Common myeloid progenitor, CD34-positive (primary cell): ENCODE data around the gene LENG9.

Source experiments
- CTCF ChIA-PET: fragments of 350-600 bp; sonication (Branson Sonifier 250); formaldehyde crosslinking; loops from one replicate; lab custom pipeline; 2021; ENCODE audit warnings: antibody characterized with exemption; lab: Charles Lee
- POLR2A ChIA-PET: fragments of 350-600 bp; sonication (Branson Sonifier 250); formaldehyde crosslinking; loops from one replicate; lab custom pipeline; 2021; ENCODE audit warnings: antibody characterized with exemption; lab: Charles Lee
- DNase-seq, 3 donors: peaks; one replicate each; pipeline versions ENCODE4 v3.0.0 to v3.0.0-alpha.2; 2013
- H3K27ac ChIP-seq, 2 experiments: 1 replicate in 1 of 2; 2 replicates in 1 of 2; pipeline ENCODE4 v1.7.0; 2013; ENCODE audit warnings: inconsistent platforms in 2 of 2, low read length in 2 of 2, mild to moderate bottlenecking in 2 of 2, low read depth in 1 of 2, moderate library complexity in 1 of 2; ENCODE audit not compliant: severe bottlenecking in 2 of 2, insufficient read depth in 1 of 2, poor library complexity in 1 of 2
- H3K27me3 ChIP-seq, 5 experiments: replicated peaks in 2 of 5; 1 replicate in 3 of 5; 2 replicates in 2 of 5; pipeline versions ENCODE4 v1.6.1 to v1.7.0; 2013; ENCODE audit warnings: low read length in 4 of 5, mild to moderate bottlenecking in 2 of 5, moderate library complexity in 2 of 5, inconsistent platforms in 1 of 5; ENCODE audit not compliant: insufficient read depth in 5 of 5, control insufficient read depth in 4 of 5
- H3K36me3 ChIP-seq, 4 experiments: 1 replicate in 2 of 4; 2 replicates in 2 of 4; pipeline versions ENCODE4 v1.6.1 to v1.7.0; 2013; ENCODE audit warnings: low read length in 3 of 4, control low read depth in 1 of 4, mild to moderate bottlenecking in 1 of 4; ENCODE audit not compliant: control insufficient read depth in 4 of 4, insufficient read depth in 4 of 4
- H3K4me1 ChIP-seq, 4 experiments: 1 replicate in 3 of 4; 2 replicates in 1 of 4; pipeline versions ENCODE4 v1.6.1 to v1.7.1; 2013; ENCODE audit warnings: low read length in 3 of 4, mild to moderate bottlenecking in 3 of 4, control low read depth in 1 of 4, inconsistent platforms in 1 of 4, moderate library complexity in 1 of 4; ENCODE audit not compliant: control insufficient read depth in 4 of 4, insufficient read depth in 4 of 4; ENCODE audit errors: control extremely low read depth in 1 of 4
- H3K4me3 ChIP-seq, 7 experiments: 1 replicate in 4 of 7; 2 replicates in 3 of 7; pipeline versions ENCODE4 v1.5.1 to v1.7.0; 2013; ENCODE audit warnings: mild to moderate bottlenecking in 7 of 7, low read length in 6 of 7, moderate library complexity in 6 of 7, inconsistent platforms in 2 of 7, low read depth in 2 of 7, control low read depth in 1 of 7; ENCODE audit not compliant: insufficient read depth in 4 of 7, control insufficient read depth in 1 of 7; ENCODE audit errors: extremely low read depth in 1 of 7
- H3K9me3 ChIP-seq, 5 experiments: 1 replicate in 4 of 5; 2 replicates in 1 of 5; pipeline versions ENCODE4 v1.6.1 to v1.7.1; 2013; ENCODE audit warnings: low read length in 4 of 5, mild to moderate bottlenecking in 2 of 5, inconsistent platforms in 1 of 5, low read depth in 1 of 5, moderate library complexity in 1 of 5; ENCODE audit not compliant: control insufficient read depth in 4 of 5, insufficient read depth in 2 of 5; ENCODE audit errors: control extremely low read depth in 1 of 5
- WGBS: methylation state at CpG from one replicate; pipeline ENCODE4 v1.1.5; 2013; ENCODE audit not compliant: insufficient coverage; 5-methylcytosine and 5-hydroxymethylcytosine counted together

LENG9 gene

DNA sequence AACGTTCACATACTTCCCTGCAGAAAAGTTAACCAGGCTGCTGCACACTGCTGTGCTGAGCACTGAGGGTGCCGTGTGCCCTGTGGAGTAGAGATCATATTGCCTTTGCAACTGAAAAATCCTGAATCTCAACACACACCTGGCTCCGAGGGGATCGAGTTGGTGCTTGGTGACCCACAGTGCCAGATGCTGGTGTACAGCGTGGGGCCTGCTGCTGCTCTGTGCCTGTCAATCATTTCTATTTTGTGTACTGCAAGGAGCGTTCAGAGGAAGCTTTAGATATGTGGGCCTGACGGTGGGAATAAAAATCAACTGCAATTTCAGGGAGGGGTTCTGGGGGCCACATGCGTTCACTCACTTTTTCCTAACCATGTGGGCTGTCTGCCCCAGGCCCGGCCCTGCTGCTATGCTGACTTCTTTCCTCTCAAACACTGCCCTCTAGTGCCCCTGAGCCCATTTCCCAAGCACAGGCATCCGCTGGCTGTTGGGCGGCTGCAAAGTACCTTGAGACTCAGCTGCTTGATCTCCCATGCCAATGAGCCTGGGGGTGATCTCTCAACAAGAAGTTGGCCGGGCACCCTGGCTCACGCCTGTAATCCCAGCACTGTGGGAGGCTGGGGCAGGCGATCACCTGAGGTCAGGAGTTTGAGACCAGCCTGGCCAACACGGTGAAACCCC is 24.3 kb downstream of the LENG9 start:
- WGBS: 70% methylated on average over 10 of the region's 15 CpGs
- no peak overlapping the region for H3K4me3 ChIP-seq
- H3K9me3 ChIP-seq: no peaks in the 10 kb centered on the region
- peaks cover 0 to 4% (median 0%) of the 10 kb centered on the region in 5 experiments for H3K27me3 ChIP-seq
- H3K27ac ChIP-seq: no peak overlapping the region
- peak; percentile 47 to 71 (median 68) for DNase-seq
- peaks cover 0 to 8% (median 1%) of the 10 kb centered on the region in 4 experiments for H3K36me3 ChIP-seq
- H3K4me1 ChIP-seq: peaks cover 0 to 12% (median 2%) of the 10 kb centered on the region in 4 experiments
- CTCF ChIA-PET: interaction anchor here (0.6 to 5.0 kb wide), 15 partner anchors 10 to 450 kb away, joined by 3 to 45 read pairs (median 4); partner anchors contain the start of gene LENG8
- POLR2A ChIA-PET: no interaction called here

- Histone ChIP-seq H3K27ac (no peak overlapping the region), H3K9me3 (no peaks in the 10 kb centered on the region), H3K4me1 (peaks cover 0 to 12% (median 2%) of the 10 kb centered on the region in 4 experiments), H3K27me3 (peaks cover 0 to 10% (median 0%) of the 10 kb centered on the region in 5 experiments), H3K4me3 (no peak overlapping the region), H3K36me3 (peaks cover 0 to 8% (median 1%) of the 10 kb centered on the region in 4 experiments)
- no peak for DNase-seq
- ChIA-PET CTCF (interaction anchor here (1.1 to 2.1 kb wide), 2 partner anchors 12 to 38 kb away, joined by 3 to 7 read pairs; partner anchors contain the start of gene LENG8), POLR2A (no interaction called here)
- WGBS: 96% methylated on average over 4 of the region's 10 CpGs
Measured at GRCh38 chr19:54436628-54437252, 26.8 kb downstream of the LENG9 start.

GRCh38 chr19:54436031-54436523 is 27.5 kb downstream of the LENG9 start:
- POLR2A ChIA-PET: no interaction called here

DNA sequence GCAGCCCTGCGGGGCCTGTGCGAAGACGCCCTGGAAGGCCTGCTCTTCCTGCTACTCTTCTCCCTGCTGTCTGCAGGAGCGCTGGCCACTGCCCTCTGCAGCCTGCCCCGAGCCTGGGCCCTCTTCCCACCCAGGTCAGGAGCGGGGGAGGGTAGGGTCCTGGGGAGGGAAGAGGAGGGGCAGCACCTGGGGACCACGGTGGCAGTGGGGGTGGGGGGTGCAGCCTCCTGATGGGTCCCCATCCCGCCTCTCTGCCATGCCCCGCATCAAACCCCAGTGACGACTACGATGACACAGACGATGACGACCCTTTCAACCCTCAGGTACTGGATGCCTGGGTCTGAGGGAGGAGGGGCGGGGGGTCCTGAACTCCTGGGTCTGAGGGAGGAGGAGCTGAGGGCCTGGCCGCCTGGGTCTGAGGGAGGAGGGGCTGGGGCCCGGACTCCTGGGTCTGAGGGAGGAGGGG is 28.0 kb downstream of the LENG9 start:
- Histone ChIP-seq H3K9me3 (no peaks in the 10 kb centered on the region), H3K27me3 (peaks cover 0 to 12% (median 0%) of the 10 kb centered on the region in 5 experiments), H3K27ac (no peak overlapping the region), H3K36me3 (peaks cover 0 to 8% (median under 1%) of the 10 kb centered on the region in 4 experiments), H3K4me3 (no peak overlapping the region), H3K4me1 (peaks cover 0 to 17% (median 5%) of the 10 kb centered on the region in 4 experiments)
- WGBS: 94% methylated on average over 9 of the region's 16 CpGs
- ChIA-PET POLR2A (no interaction called here), CTCF (no interaction called here)
- no peak for DNase-seq

More at GRCh38 chr19:54436031-54436523, 27.5 kb downstream of the LENG9 start:
- 90% methylated on average over 14 of the region's 15 CpGs for WGBS
- Histone ChIP-seq H3K36me3 (peaks cover 0 to 8% (median 1%) of the 10 kb centered on the region in 4 experiments), H3K4me3 (no peak overlapping the region), H3K27me3 (peaks cover 0 to 12% (median 0%) of the 10 kb centered on the region in 5 experiments), H3K4me1 (peaks cover 0 to 13% (median 2%) of the 10 kb centered on the region in 4 experiments), H3K9me3 (no peaks in the 10 kb centered on the region), H3K27ac (no peak overlapping the region)
- no peak for DNase-seq
- CTCF ChIA-PET: interaction anchor here (2.1 kb wide), 1 partner anchor 12 kb away, joined by 7 read pairs; the partner anchor contains the start of gene LENG8

DNA sequence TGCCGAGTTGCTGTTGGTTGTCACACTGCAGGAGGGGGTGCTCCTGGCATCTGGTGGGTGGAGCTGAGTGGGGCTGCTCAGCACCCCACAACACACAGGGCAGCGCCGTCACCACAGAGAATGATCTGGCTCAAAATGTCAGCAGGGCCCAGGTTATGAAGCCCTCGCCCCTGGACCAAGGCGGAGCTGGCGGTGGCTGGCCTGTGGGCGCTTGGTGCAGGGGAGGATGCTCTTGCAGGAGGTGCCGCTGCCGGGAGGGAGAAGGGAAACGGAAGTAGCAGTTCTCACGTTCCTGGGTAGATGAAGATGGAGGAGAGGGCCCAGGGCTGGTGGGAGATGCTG is 28.7 kb downstream of the LENG9 start:
- Histone ChIP-seq H3K36me3 (peaks cover 0 to 6% (median 0%) of the 10 kb centered on the region in 4 experiments), H3K27me3 (peaks cover 0 to 18% (median 5%) of the 10 kb centered on the region in 5 experiments), H3K4me1 (peaks cover 0 to 23% (median 10%) of the 10 kb centered on the region in 4 experiments), H3K27ac (no peak overlapping the region), H3K9me3 (no peaks in the 10 kb centered on the region), H3K4me3 (no peak overlapping the region)
- ChIA-PET CTCF (no interaction called here), POLR2A (no interaction called here)
- no peak for DNase-seq
- 84% methylated on average over 11 of the region's 11 CpGs for WGBS

GRCh38 chr19:54434112-54434872 is 29.3 kb downstream of the LENG9 start:
- H3K36me3 ChIP-seq: peaks cover 0 to 6% (median 0%) of the 10 kb centered on the region in 4 experiments
- no peaks in the 10 kb centered on the region for H3K9me3 ChIP-seq
- no peak for DNase-seq
- H3K27ac ChIP-seq: no peak overlapping the region
- peaks cover 0 to 22% (median 10%) of the 10 kb centered on the region in 4 experiments for H3K4me1 ChIP-seq
- 88% methylated on average over 21 of the region's 23 CpGs for WGBS
- H3K27me3 ChIP-seq: peaks cover 0 to 23% (median 5%) of the 10 kb centered on the region in 5 experiments
- CTCF ChIA-PET: interaction anchor here (0.6 kb wide), 1 partner anchor 629 kb away, joined by 4 read pairs; no protein-coding TSS in a partner anchor
- no peak overlapping the region for H3K4me3 ChIP-seq
- POLR2A ChIA-PET: no interaction called here
